ENCODE data around the gene IVNS1ABP. TPM values are rescaled to one million over a fixed set of nuclear protein-coding genes. Genes with fewer than 3 reads are reported as not detected.

The IVNS1ABP gene
- total and polyA plus RNA-seq, 2 of the 13 experiments (the other 11 are each of a cell fraction or from before 2014, with no cell fraction given), result 49.1 to 51.7 TPM

DNA sequence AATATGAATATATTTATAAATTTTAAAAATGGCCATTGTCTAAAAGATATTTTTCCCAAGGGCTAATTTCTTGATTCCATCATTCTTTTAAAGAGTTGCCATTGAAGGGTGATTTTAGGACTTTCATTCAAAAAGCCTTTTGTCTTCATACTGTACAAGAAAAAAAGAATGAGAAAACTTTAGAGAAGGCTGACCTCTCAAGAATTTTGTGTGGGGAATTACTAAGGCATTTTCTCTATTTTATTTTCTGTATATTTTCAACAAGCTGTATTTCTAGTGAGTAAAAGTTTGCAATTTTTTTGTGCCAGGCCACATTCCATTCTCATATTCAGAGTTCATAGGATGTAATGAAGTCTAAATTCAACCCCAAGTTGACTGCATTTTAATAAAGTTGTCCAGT lies 49.3 kb downstream of the IVNS1ABP start:
- Histone ChIP-seq H2AFZ (ENCODE audit: low read length) (no peak overlapping the region), H3K4me1 (ENCODE audit: insufficient read depth, low read length) (no peaks in the 10 kb centered on the region), H3K36me3 (replicated peaks in 1 of 2; ENCODE audit: control insufficient read depth in 1 of 2, insufficient read depth in 2 of 2, low read length in 2 of 2) (no peaks in the 10 kb centered on the region), H3K27ac (ENCODE audit: extremely low read length, insufficient read depth, low read length) (no peak overlapping the region), H3K9me3 (ENCODE audit: low read length) (no peaks in the 10 kb centered on the region), H3K9ac (ENCODE audit: insufficient read depth, low read depth, low read length) (no peak overlapping the region), H3K79me2 (ENCODE audit: insufficient read depth, low read length) (no peaks in the 10 kb centered on the region), H3K27me3 (ENCODE audit: control insufficient read depth in 1 of 2, insufficient read depth in 2 of 2, low read length in 2 of 2) (no peaks in the 10 kb centered on the region; a peak in 1 of 5 replicates), H4K20me1 (ENCODE audit: insufficient read depth, low read length) (no peaks in the 10 kb centered on the region), H3K4me2 (ENCODE audit: low read depth, low read length) (no peak overlapping the region), H3K4me3 (replicated peaks in 1 of 3; ENCODE audit: insufficient read depth in 1 of 3, low read depth in 2 of 3, low read length in 3 of 3) (no peak overlapping the region)
- POLR2A ChIA-PET, result no interaction called here
- DNase-seq (ENCODE audit: low spot score), result no peak
- no peak for FAIRE-seq
- in situ Hi-C loops (cut with HindIII; ENCODE audit: extremely low pct_ligation_motif_present, low pct_unique_long_range_greater_than_20kb) (no loop called here), intact Hi-C loops (cut with micrococcal nuclease; ENCODE audit: unreplicated experiment) (no loop called here)
- TF ChIP-seq ASH2L (IDR thresholded peaks at IDR 0.05; ENCODE audit: insufficient read length, low read depth, low read length) (no peak), SAFB2 (CRISPR knock-in tag; IDR thresholded peaks at IDR 0.05; ENCODE audit: borderline replicate concordance, low read depth) (no peak), ZNF101 (CRISPR knock-in tag; IDR thresholded peaks at IDR 0.05; ENCODE audit: borderline replicate concordance, low read depth) (no peak), ZNF720 (CRISPR knock-in tag; IDR thresholded peaks at IDR 0.05) (no peak), ZNF296 (CRISPR knock-in tag; conservative IDR thresholded peaks at IDR 0.05) (no peak), ZNF253 (CRISPR knock-in tag; IDR thresholded peaks at IDR 0.05; ENCODE audit: borderline replicate concordance) (no peak), ZNF281 (CRISPR knock-in tag; IDR thresholded peaks at IDR 0.05; ENCODE audit: borderline replicate concordance) (no peak), HES4 (CRISPR knock-in tag; IDR thresholded peaks at IDR 0.05; ENCODE audit: borderline replicate concordance) (no peak), ZBTB3 (CRISPR knock-in tag; IDR thresholded peaks at IDR 0.05; ENCODE audit: borderline replicate concordance, low read depth) (no peak), ZXDC (CRISPR knock-in tag; IDR thresholded peaks at IDR 0.05) (no peak), NBN (conservative IDR thresholded peaks at IDR 0.05) (no peak), ZNF550 (CRISPR knock-in tag; IDR thresholded peaks at IDR 0.05; ENCODE audit: borderline replicate concordance) (no peak), MLLT10 (CRISPR knock-in tag; IDR thresholded peaks at IDR 0.05) (no peak), ZNF691 (CRISPR knock-in tag; IDR thresholded peaks at IDR 0.05; ENCODE audit: borderline replicate concordance, low read depth) (no peak)
- TF ChIP-seq, protein P1, sequence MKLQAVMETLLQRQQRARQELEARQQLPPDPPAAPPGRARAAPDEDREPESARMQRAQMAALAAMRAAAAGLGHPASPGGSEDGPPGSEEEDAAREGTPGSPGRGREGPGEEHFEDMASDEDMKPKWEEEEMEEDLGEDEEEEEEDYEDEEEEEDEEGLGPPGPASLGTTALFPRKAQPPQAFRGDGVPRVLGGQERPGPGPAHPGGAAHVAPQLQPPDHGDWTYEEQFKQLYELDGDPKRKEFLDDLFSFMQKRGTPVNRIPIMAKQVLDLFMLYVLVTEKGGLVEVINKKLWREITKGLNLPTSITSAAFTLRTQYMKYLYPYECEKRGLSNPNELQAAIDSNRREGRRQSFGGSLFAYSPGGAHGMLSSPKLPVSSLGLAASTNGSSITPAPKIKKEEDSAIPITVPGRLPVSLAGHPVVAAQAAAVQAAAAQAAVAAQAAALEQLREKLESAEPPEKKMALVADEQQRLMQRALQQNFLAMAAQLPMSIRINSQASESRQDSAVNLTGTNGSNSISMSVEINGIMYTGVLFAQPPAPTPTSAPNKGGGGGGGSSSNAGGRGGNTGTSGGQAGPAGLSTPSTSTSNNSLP (IDR thresholded peaks at IDR 0.05; ENCODE audit: low read depth, low read length), result no peak
- no peak for ATAC-seq
- no TSS peak for BruUV-seq (replicated peaks)
- CTCF ChIA-PET (ENCODE audit: low intra/inter-chr PET ratio, low total read pairs), result no interaction called here

Data from HepG2 (cell line).